ENCODE results near the gene AIFM2.

AIFM2 gene

DNA sequence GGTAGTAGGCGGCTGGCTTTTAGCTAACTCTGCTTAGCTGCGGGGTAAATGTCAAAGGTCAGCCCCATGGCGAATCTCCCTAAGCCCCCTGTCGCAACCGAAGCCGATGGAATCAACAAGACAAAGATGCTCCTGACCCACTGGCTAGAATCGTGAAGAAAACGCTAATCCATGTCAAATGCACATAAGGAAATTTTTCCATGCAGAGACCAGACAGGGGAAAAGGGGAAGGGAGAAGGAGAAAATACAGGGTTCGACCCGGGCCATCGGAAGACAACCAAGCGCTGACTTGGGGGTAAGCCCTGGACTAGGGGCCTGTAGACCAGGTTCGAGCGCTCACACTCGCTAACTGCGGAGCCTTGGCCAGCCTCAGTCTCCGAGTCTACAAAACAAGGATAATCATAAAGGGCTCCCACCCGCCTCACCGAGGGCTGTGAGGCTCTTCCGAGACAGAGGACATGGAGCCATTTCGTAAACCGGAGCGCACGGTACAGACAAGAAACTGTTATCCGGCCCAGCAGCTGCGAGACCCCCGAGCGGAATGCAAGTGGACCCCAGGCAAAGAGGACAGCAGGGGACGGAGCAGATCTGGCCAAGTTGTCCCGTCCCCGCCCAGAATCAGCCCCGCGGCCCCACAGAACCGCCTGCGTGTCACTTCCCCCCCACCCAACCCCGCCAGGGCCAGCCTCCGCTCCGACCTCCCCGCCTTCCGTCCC lies 37.2 kb upstream of the AIFM2 start:
- DNase-seq: peak in 1 of 3 donors; percentile 29
- ChIA-PET POLR2A (no interaction called here), CTCF (interaction anchor here (1.5 to 1.7 kb wide), 2 partner anchors 23 to 101 kb away, joined by 4 to 6 read pairs; partner anchors contain the start of gene TYSND1)
- H3K4me1 ChIP-seq (ENCODE audit: control extremely low read depth in 1 of 4, control insufficient read depth in 4 of 4, insufficient read depth in 4 of 4, low read length in 3 of 4): peaks cover 2 to 33% (median 22%) of the 10 kb centered on the region in 4 experiments
- peak overlapping the region; percentile 85 to 91 for H3K27ac ChIP-seq (ENCODE audit: insufficient read depth in 1 of 2, low read depth in 1 of 2, low read length in 2 of 2, poor library complexity in 1 of 2, severe bottlenecking in 2 of 2)
- peaks cover 2 to 10% (median 6%) of the 10 kb centered on the region in 4 experiments for H3K36me3 ChIP-seq (ENCODE audit: control insufficient read depth in 4 of 4, insufficient read depth in 4 of 4, low read length in 3 of 4)
- H3K4me3 ChIP-seq (ENCODE audit: control insufficient read depth in 1 of 7, extremely low read depth in 1 of 7, insufficient read depth in 4 of 7, low read depth in 2 of 7, low read length in 6 of 7): peak overlapping the region; percentile 78 to 98 (median 91)
- peaks cover 0 to 2% (median 0%) of the 10 kb centered on the region in 5 experiments for H3K27me3 ChIP-seq (replicated peaks in 2 of 5; ENCODE audit: control insufficient read depth in 4 of 5, insufficient read depth in 5 of 5, low read length in 4 of 5)
- H3K9me3 ChIP-seq (ENCODE audit: control extremely low read depth in 1 of 5, control insufficient read depth in 4 of 5, insufficient read depth in 2 of 5, low read depth in 1 of 5, low read length in 4 of 5): no peaks in the 10 kb centered on the region
- 1% methylated on average over 33 of the region's 40 CpGs for WGBS (ENCODE audit: insufficient coverage)

DNA sequence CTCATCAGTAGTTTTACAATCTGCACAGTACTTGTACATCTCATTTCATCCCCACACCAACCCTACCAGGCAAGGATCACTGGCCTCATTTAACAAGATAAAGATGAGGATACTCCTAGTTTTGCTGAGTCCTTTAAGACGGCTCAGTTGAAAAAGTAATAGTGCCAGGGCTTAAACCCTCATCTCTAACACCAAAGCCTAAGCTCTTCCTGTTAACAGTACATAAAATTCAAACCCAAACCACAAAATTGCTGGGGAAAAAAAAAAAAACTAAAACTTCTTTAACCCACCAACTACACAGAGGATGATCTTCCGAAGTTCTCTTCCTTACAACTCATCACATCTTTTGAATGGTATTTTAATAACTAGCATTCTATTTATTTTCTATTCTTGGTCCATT lies 36.4 kb upstream of the AIFM2 start:
- peaks cover 2 to 32% (median 21%) of the 10 kb centered on the region in 4 experiments for H3K4me1 ChIP-seq (ENCODE audit: control extremely low read depth in 1 of 4, control insufficient read depth in 4 of 4, insufficient read depth in 4 of 4, low read length in 3 of 4)
- DNase-seq: peak; percentile 27 to 65 (median 61)
- ChIA-PET CTCF (interaction anchor here (1.0 to 1.5 kb wide), 3 partner anchors 18 to 102 kb away, joined by 3 to 6 read pairs (median 4); partner anchors contain the start of gene TYSND1), POLR2A (no interaction called here)
- peak overlapping the region in 6 of 7 experiments; percentile 88 to 98 (median 92) for H3K4me3 ChIP-seq (ENCODE audit: control insufficient read depth in 1 of 7, extremely low read depth in 1 of 7, insufficient read depth in 4 of 7, low read depth in 2 of 7, low read length in 6 of 7)
- H3K36me3 ChIP-seq (ENCODE audit: control insufficient read depth in 4 of 4, insufficient read depth in 4 of 4, low read length in 3 of 4): peaks cover 2 to 11% (median 7%) of the 10 kb centered on the region in 4 experiments
- H3K9me3 ChIP-seq (ENCODE audit: control extremely low read depth in 1 of 5, control insufficient read depth in 4 of 5, insufficient read depth in 2 of 5, low read depth in 1 of 5, low read length in 4 of 5): no peaks in the 10 kb centered on the region
- peak overlapping the region in 1 of 2 experiments; percentile 91 for H3K27ac ChIP-seq (ENCODE audit: insufficient read depth in 1 of 2, low read depth in 1 of 2, low read length in 2 of 2, poor library complexity in 1 of 2, severe bottlenecking in 2 of 2)
- no CpG with 5 or more reads among the region's 2 CpGs for WGBS (ENCODE audit: insufficient coverage)
- H3K27me3 ChIP-seq (replicated peaks in 2 of 5; ENCODE audit: control insufficient read depth in 4 of 5, insufficient read depth in 5 of 5, low read length in 4 of 5): peaks cover 0 to 2% (median 0%) of the 10 kb centered on the region in 5 experiments

DNA sequence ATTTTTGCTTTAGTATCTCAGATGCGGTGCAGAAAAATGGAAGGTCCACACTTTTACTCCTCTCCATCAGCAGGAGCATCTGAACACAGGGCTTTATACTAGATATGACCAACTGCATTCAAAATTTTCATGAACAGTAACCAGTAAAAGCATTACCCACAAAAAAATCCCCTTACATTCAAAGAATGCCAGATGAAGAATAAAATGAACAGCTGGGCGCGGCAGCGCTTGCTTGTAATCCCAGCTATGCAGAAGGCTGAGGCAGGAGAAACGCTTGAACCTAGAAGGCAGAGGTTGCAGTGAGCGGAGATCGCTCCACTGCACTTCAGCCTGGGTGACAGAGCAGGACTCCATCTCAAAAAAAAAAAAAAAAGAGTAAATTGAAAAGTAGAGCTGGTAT lies 34.6 kb upstream of the AIFM2 start:
- ChIA-PET CTCF (interaction anchor here (0.5 to 0.7 kb wide), 2 partner anchors 16 to 30 kb away, joined by 3 to 5 read pairs; no protein-coding TSS in a partner anchor), POLR2A (no interaction called here)
- H3K36me3 ChIP-seq (ENCODE audit: control insufficient read depth in 4 of 4, insufficient read depth in 4 of 4, low read length in 3 of 4): peaks cover 2 to 11% (median 7%) of the 10 kb centered on the region in 4 experiments
- H3K27me3 ChIP-seq (replicated peaks in 2 of 5; ENCODE audit: control insufficient read depth in 4 of 5, insufficient read depth in 5 of 5, low read length in 4 of 5): peaks cover 0 to 2% (median 0%) of the 10 kb centered on the region in 5 experiments
- H3K27ac ChIP-seq (ENCODE audit: insufficient read depth in 1 of 2, low read depth in 1 of 2, low read length in 2 of 2, poor library complexity in 1 of 2, severe bottlenecking in 2 of 2): no peak overlapping the region
- 100% methylated on average over 5 of the region's 7 CpGs for WGBS (ENCODE audit: insufficient coverage)
- no peaks in the 10 kb centered on the region for H3K9me3 ChIP-seq (ENCODE audit: control extremely low read depth in 1 of 5, control insufficient read depth in 4 of 5, insufficient read depth in 2 of 5, low read depth in 1 of 5, low read length in 4 of 5)
- H3K4me3 ChIP-seq (ENCODE audit: control insufficient read depth in 1 of 7, extremely low read depth in 1 of 7, insufficient read depth in 4 of 7, low read depth in 2 of 7, low read length in 6 of 7): no peak overlapping the region
- DNase-seq: no peak
- H3K4me1 ChIP-seq (ENCODE audit: control extremely low read depth in 1 of 4, control insufficient read depth in 4 of 4, insufficient read depth in 4 of 4, low read length in 3 of 4): peaks cover 2 to 41% (median 29%) of the 10 kb centered on the region in 4 experiments

DNA sequence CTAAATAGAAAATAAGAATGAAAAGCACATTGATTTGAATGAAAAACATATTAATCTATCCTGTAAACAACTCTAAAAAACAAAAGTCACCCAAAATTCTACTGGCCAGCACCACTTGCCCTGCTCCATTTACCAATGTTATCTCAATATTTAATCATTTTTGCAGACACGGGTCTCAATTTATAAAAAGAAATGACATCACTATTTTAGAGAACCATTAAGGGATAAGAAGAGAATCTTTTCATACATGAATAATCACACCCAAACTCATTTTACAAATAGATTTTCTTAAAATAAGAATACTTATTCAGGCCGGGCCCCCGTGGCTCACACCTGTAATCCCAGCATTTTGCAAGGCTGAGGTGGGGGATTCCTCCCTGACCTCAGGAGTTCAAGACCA lies 33.8 kb upstream of the AIFM2 start:
- H3K27me3 ChIP-seq (replicated peaks in 2 of 5; ENCODE audit: control insufficient read depth in 4 of 5, insufficient read depth in 5 of 5, low read length in 4 of 5): peaks cover 0 to 2% (median 0%) of the 10 kb centered on the region in 5 experiments
- no peaks in the 10 kb centered on the region for H3K9me3 ChIP-seq (ENCODE audit: control extremely low read depth in 1 of 5, control insufficient read depth in 4 of 5, insufficient read depth in 2 of 5, low read depth in 1 of 5, low read length in 4 of 5)
- H3K4me3 ChIP-seq (ENCODE audit: control insufficient read depth in 1 of 7, extremely low read depth in 1 of 7, insufficient read depth in 4 of 7, low read depth in 2 of 7, low read length in 6 of 7): no peak overlapping the region
- H3K36me3 ChIP-seq (ENCODE audit: control insufficient read depth in 4 of 4, insufficient read depth in 4 of 4, low read length in 3 of 4): peaks cover 2 to 13% (median 9%) of the 10 kb centered on the region in 4 experiments
- ChIA-PET POLR2A (no interaction called here), CTCF (interaction anchor here (0.6 kb wide), 1 partner anchor 59 kb away, joined by 4 read pairs; no protein-coding TSS in a partner anchor)
- no peak overlapping the region for H3K27ac ChIP-seq (ENCODE audit: insufficient read depth in 1 of 2, low read depth in 1 of 2, low read length in 2 of 2, poor library complexity in 1 of 2, severe bottlenecking in 2 of 2)
- peaks cover 2 to 41% (median 29%) of the 10 kb centered on the region in 4 experiments for H3K4me1 ChIP-seq (ENCODE audit: control extremely low read depth in 1 of 4, control insufficient read depth in 4 of 4, insufficient read depth in 4 of 4, low read length in 3 of 4)
- DNase-seq: no peak
- 100% methylated on average over 2 of the region's 3 CpGs for WGBS (ENCODE audit: insufficient coverage)

DNA sequence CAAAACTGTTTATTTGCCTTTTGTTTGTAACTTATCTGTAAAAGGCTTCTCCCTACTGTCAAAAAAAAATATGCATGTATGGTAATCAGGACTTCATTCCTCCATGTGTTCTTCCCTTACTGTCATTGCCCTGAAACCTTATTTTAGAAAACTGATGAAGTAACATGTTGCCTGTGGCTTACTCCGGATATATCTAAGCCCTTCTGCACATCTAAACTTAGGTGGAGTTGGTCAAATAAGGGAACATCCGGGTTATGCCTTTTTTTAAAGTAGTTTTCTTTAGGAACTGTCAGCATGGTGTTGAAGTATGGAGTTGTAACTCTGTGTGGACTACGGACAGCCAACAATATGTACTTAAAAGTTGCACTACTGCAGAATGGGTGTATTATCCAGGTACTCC lies 31.5 kb upstream of the AIFM2 start:
- H3K27me3 ChIP-seq (replicated peaks in 2 of 5; ENCODE audit: control insufficient read depth in 4 of 5, insufficient read depth in 5 of 5, low read length in 4 of 5): peaks cover 0 to 2% (median 0%) of the 10 kb centered on the region in 5 experiments
- H3K9me3 ChIP-seq (ENCODE audit: control extremely low read depth in 1 of 5, control insufficient read depth in 4 of 5, insufficient read depth in 2 of 5, low read depth in 1 of 5, low read length in 4 of 5): no peaks in the 10 kb centered on the region
- ChIA-PET CTCF (no interaction called here), POLR2A (no interaction called here)
- no peak overlapping the region for H3K27ac ChIP-seq (ENCODE audit: insufficient read depth in 1 of 2, low read depth in 1 of 2, low read length in 2 of 2, poor library complexity in 1 of 2, severe bottlenecking in 2 of 2)
- WGBS (ENCODE audit: insufficient coverage): 80% methylated on average over 1 of the region's 3 CpGs
- H3K4me3 ChIP-seq (ENCODE audit: control insufficient read depth in 1 of 7, extremely low read depth in 1 of 7, insufficient read depth in 4 of 7, low read depth in 2 of 7, low read length in 6 of 7): no peak overlapping the region
- peaks cover 7 to 23% (median 15%) of the 10 kb centered on the region in 4 experiments for H3K36me3 ChIP-seq (ENCODE audit: control insufficient read depth in 4 of 4, insufficient read depth in 4 of 4, low read length in 3 of 4)
- DNase-seq: no peak
- peaks cover 2 to 29% (median 22%) of the 10 kb centered on the region in 4 experiments for H3K4me1 ChIP-seq (ENCODE audit: control extremely low read depth in 1 of 4, control insufficient read depth in 4 of 4, insufficient read depth in 4 of 4, low read length in 3 of 4)

DNA sequence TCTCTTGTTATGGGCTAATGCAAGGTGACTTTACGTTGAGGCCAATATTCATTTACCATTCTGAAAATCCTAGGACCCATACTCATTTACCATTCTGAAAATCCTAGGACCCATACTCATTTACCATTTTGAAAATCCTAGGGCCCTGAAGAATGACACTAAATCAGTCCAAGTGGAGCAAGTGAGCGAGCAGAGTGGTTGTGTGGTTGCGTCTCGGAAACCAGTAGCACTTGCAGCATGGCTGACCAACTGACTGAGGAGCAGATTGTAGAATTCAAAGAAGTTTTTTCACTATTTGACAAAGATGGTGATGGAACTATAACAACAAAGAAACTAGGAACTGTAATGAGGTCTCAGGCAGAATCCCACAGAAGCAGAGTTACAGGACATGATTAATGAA lies 30.8 kb upstream of the AIFM2 start:
- WGBS (ENCODE audit: insufficient coverage): 97% methylated on average over 4 of the region's 4 CpGs
- ChIA-PET POLR2A (no interaction called here), CTCF (no interaction called here)
- Histone ChIP-seq H3K27me3 (replicated peaks in 2 of 5; ENCODE audit: control insufficient read depth in 4 of 5, insufficient read depth in 5 of 5, low read length in 4 of 5) (peaks cover 0 to 2% (median 0%) of the 10 kb centered on the region in 5 experiments), H3K9me3 (ENCODE audit: control extremely low read depth in 1 of 5, control insufficient read depth in 4 of 5, insufficient read depth in 2 of 5, low read depth in 1 of 5, low read length in 4 of 5) (no peaks in the 10 kb centered on the region), H3K36me3 (ENCODE audit: control insufficient read depth in 4 of 4, insufficient read depth in 4 of 4, low read length in 3 of 4) (peaks cover 8 to 23% (median 15%) of the 10 kb centered on the region in 4 experiments), H3K4me3 (ENCODE audit: control insufficient read depth in 1 of 7, extremely low read depth in 1 of 7, insufficient read depth in 4 of 7, low read depth in 2 of 7, low read length in 6 of 7) (no peak overlapping the region), H3K27ac (ENCODE audit: insufficient read depth in 1 of 2, low read depth in 1 of 2, low read length in 2 of 2, poor library complexity in 1 of 2, severe bottlenecking in 2 of 2) (no peak overlapping the region), H3K4me1 (ENCODE audit: control extremely low read depth in 1 of 4, control insufficient read depth in 4 of 4, insufficient read depth in 4 of 4, low read length in 3 of 4) (peaks cover 0 to 22% (median 15%) of the 10 kb centered on the region in 4 experiments)
- no peak for DNase-seq

DNA sequence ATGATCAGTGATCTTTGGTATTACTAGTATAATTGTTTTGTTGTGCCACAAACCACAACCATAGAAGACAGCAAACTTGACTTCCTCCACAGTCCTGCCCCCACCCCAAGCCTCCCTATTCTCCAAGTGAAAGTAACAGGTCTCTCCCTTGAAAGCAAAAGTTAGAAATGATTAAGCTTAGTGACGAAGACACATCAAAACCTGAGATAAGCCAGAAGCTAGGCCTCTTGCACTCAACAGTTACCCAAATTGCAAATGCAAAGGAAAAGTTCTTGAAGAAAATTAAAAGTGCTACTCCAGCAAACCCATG lies 30.2 kb upstream of the AIFM2 start:
- Histone ChIP-seq H3K4me1 (ENCODE audit: control extremely low read depth in 1 of 4, control insufficient read depth in 4 of 4, insufficient read depth in 4 of 4, low read length in 3 of 4) (peaks cover 0 to 18% (median 13%) of the 10 kb centered on the region in 4 experiments), H3K36me3 (ENCODE audit: control insufficient read depth in 4 of 4, insufficient read depth in 4 of 4, low read length in 3 of 4) (peaks cover 14 to 29% (median 20%) of the 10 kb centered on the region in 4 experiments)

More for the DNA sequence above, 30.2 kb upstream of the AIFM2 start:
- H3K9me3 ChIP-seq (ENCODE audit: control extremely low read depth in 1 of 5, control insufficient read depth in 4 of 5, insufficient read depth in 2 of 5, low read depth in 1 of 5, low read length in 4 of 5): no peaks in the 10 kb centered on the region
- H3K27me3 ChIP-seq (replicated peaks in 2 of 5; ENCODE audit: control insufficient read depth in 4 of 5, insufficient read depth in 5 of 5, low read length in 4 of 5): peaks cover 0 to 2% (median 0%) of the 10 kb centered on the region in 5 experiments
- no peak overlapping the region for H3K27ac ChIP-seq (ENCODE audit: insufficient read depth in 1 of 2, low read depth in 1 of 2, low read length in 2 of 2, poor library complexity in 1 of 2, severe bottlenecking in 2 of 2)
- H3K4me3 ChIP-seq (ENCODE audit: control insufficient read depth in 1 of 7, extremely low read depth in 1 of 7, insufficient read depth in 4 of 7, low read depth in 2 of 7, low read length in 6 of 7): no peak overlapping the region
- ChIA-PET CTCF (no interaction called here), POLR2A (no interaction called here)
- DNase-seq: peak in 2 of 3 donors; percentile 47 to 49
- WGBS (ENCODE audit: insufficient coverage): 67% methylated on average over 1 of the region's 1 CpG
